ENCODE results near the gene KRTAP12-3.
"Not testable (repeated sequence)": the region's sequence is repeated elsewhere in the genome, so short reads cannot be mapped to it uniquely, and the experiment has no call there.

Gene KRTAP12-3

GRCh38 chr21:44686843-44687561, 29.3 kb downstream of the KRTAP12-3 start:
- FAIRE-seq: no peak

- no peak for FAIRE-seq
Measured at GRCh38 chr21:44687671-44688070, 29.9 kb downstream of the KRTAP12-3 start.

GRCh38 chr21:44689740-44690139, 32.0 kb downstream of the KRTAP12-3 start:
- not testable (repeated sequence) for FAIRE-seq

- FAIRE-seq: no peak
Measured at GRCh38 chr21:44691686-44692085, 34.0 kb downstream of the KRTAP12-3 start.

GRCh38 chr21:44692798-44693512, 35.2 kb downstream of the KRTAP12-3 start:
- no peak for FAIRE-seq

- no peak for FAIRE-seq
Measured at GRCh38 chr21:44694776-44695175, 37.0 kb downstream of the KRTAP12-3 start.

GRCh38 chr21:44695184-44695583, 37.5 kb downstream of the KRTAP12-3 start:
- no peak for FAIRE-seq

GRCh38 chr21:44695641-44696040, 37.9 kb downstream of the KRTAP12-3 start:
- no peak for FAIRE-seq

- FAIRE-seq: no peak
Measured at GRCh38 chr21:44696572-44696971, 38.8 kb downstream of the KRTAP12-3 start.

GRCh38 chr21:44697172-44697810, 39.6 kb downstream of the KRTAP12-3 start, which contains the start of gene KRTAP10-12:
KRTAP10-12 (plus strand) TSS chr21:44697172; CDS start chr21:44697202, 30 bp downstream.
- not testable (repeated sequence) for FAIRE-seq

GRCh38 chr21:44697811-44698734, 40.3 kb downstream of the KRTAP12-3 start:
- no peak for FAIRE-seq

- no peak for FAIRE-seq
Measured at GRCh38 chr21:44699502-44700001, 41.8 kb downstream of the KRTAP12-3 start.

GRCh38 chr21:44700101-44701022, 42.6 kb downstream of the KRTAP12-3 start:
- no peak for FAIRE-seq

GRCh38 chr21:44701023-44701400, 43.3 kb downstream of the KRTAP12-3 start:
- FAIRE-seq: no peak

- no peak for FAIRE-seq
Measured at GRCh38 chr21:44701541-44701940, 43.8 kb downstream of the KRTAP12-3 start.

GRCh38 chr21:44702111-44702972, 44.6 kb downstream of the KRTAP12-3 start:
- FAIRE-seq: no peak

GRCh38 chr21:44702973-44703730, 45.4 kb downstream of the KRTAP12-3 start:
- no peak for FAIRE-seq

GRCh38 chr21:44703731-44704635, 46.3 kb downstream of the KRTAP12-3 start:
- FAIRE-seq: no peak

Measured in G401.6 (cell line).